GM12874 (cell line): ENCODE measurements around the gene OR2AE1.

ENCODE experiments used
- TF ChIP-seq, protein P1 (sequence below): IDR thresholded peaks from 2 replicates; pipeline ENCODE4 v1.5.1; 2011; ENCODE audit warnings: low read depth, mild to moderate bottlenecking, control low read depth, low read length, moderate library complexity; ENCODE audit not compliant: insufficient read depth

OR2AE1 gene

DNA sequence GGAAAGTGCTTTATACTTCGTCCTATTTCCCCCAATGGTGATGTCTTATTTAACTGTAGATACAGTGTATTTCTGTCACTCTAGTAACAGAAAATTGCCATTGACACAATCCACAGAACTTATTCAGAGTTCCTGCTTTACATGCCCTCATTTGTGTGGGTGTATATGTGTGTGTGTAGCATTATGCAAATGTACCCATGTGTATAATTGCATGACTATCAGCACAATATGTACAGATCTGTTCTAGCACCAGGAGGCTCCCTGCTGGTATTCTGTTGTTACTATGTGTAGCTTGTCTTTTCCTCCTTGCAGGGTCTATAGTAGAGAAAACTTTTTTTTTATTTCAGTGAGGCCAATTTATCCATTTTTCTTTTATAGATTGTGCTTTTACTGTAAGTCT is 32.5 kb downstream of the OR2AE1 start:
- TF ChIP-seq, protein P1, sequence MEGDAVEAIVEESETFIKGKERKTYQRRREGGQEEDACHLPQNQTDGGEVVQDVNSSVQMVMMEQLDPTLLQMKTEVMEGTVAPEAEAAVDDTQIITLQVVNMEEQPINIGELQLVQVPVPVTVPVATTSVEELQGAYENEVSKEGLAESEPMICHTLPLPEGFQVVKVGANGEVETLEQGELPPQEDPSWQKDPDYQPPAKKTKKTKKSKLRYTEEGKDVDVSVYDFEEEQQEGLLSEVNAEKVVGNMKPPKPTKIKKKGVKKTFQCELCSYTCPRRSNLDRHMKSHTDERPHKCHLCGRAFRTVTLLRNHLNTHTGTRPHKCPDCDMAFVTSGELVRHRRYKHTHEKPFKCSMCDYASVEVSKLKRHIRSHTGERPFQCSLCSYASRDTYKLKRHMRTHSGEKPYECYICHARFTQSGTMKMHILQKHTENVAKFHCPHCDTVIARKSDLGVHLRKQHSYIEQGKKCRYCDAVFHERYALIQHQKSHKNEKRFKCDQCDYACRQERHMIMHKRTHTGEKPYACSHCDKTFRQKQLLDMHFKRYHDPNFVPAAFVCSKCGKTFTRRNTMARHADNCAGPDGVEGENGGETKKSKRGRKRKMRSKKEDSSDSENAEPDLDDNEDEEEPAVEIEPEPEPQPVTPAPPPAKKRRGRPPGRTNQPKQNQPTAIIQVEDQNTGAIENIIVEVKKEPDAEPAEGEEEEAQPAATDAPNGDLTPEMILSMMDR, result no peak

DNA sequence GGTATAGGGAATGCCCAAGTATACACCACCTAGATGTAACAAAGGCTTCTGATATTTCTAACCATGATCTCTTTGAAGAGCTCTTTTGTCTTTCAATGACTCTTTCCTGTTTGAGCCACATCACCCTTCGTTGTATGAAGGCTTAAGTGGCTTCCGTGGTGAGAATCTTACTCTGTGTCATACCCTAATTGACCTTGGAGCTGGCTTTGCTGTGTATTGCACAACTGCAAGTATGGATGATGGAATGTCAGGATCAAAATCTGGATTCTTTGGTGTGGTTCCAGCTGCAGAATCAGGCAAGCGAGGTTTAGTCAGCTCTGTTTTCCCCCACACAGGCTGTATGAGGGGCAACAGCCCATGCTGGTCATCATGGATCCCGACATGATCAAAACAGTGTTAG is 33.0 kb downstream of the OR2AE1 start:
- TF ChIP-seq, protein P1, result no peak

DNA sequence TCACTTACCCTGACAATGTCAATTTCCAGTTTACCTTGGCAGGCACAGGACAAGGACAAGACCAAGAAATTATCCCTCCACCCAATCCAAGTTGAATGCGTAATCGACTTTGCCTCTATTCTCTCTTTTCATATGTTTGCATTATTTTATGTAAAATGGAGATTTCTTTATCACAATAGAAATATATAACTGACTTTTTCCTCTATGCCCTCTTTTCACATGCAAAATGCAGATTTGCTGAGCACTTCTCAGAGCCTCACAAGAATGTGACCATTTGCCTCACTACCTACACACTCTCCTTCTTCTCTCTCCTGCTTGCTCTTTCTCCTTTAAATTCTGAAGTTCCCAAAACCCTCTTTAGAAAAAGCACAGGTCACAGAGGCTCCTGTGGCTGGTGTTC is 33.9 kb downstream of the OR2AE1 start:
- TF ChIP-seq, protein P1, result no peak

DNA sequence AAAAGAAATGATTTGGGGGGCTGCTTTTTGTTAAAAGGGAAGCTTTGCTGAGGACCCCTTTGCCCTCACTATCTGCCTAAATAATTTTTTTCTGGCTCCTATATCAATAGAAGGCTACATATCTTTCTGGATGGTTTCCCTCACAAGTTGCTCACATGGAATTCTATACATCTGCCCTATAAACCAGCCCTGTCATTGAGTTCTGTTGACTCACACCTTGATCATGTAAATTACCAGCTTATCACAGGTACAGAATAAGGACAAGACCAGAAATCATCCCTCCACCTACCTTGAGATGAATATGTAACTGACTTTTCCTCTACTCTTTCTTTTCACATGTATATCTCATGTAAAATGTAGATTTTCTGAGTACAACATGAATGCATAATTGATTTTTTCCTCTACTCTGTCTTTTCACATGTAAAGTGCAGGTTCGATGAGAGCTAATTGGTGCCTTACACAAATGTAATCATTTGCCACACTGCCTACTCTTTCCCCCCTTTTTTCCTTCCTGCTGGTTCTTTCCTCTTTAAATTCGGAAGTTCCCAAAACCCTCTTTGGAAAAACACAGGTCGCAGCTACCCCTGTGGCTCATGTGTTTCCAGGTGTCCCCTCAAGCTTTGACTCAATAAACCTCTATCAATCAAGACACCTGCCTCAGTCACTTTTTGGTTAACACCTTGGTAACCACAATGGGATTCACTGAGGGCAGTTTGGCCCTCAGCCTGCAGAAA is 36.5 kb downstream of the OR2AE1 start:
- TF ChIP-seq, protein P1, result no peak

DNA sequence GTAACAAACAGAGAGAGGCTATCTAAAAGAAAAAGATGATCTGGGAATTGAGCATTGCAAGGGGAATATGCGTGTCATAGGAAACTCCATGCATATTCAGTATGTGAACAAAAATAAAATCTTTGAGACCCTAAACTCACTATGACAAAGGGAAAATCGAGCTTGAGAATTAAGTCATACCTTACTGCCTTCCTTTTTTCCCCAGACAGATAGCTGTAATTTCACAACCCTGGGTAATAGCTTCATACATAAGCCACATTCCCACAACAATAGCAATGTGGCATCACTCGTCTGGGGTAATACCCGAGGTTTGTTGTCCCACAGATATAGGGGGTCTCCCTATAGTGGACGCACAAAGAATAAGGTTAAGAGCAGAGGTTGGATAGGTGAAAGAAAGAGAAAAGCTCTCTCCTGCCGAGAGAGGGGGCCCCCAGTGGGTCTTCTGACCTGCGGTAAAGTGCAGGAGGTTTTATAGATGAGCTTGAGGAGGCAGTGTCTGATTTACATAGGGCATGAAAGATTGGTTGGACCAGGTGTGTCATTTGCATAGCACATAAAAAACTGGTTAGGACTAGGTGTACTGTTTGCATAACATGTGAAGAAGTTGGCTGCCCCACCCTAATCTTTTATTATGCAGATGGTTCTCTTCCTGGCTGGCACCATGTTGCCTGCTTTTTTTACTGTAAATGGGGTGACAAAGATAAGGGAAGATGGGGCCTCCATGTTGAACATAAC is 37.4 kb downstream of the OR2AE1 start:
- TF ChIP-seq, protein P1, result no peak

DNA sequence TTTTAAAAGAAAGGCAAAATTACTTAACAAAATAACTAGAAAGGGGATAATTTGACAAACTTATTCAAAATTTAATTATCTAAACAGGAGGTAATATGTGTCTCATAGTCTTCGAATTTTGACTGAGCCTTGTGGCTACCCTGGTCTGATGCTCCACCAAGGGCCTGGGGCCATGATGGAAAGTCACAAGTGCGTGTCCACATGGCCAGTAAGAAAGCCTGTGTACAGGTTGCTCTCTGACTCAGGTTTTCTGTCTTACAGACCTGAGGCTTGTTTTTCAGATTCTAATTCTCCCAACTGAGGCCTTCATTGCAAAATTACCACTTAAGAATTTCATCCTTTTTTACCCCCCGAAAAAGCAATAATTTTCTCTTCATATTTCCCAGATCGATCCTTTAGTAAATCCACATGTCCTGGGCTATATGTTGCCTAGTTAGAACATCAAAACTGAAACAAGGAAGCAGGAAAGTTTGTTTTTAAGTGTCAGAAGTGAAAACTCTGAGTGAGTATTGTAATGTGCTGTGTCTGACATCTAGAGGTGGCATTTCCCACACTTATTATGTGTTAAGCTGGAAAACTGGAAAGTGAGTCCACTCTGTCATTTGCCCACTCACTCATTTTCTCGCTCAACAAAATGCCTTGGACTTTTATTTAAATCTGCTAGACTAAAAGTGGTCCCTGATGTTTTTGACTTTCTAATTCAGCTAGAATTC is 39.0 kb downstream of the OR2AE1 start:
- TF ChIP-seq, protein P1, result no peak

DNA sequence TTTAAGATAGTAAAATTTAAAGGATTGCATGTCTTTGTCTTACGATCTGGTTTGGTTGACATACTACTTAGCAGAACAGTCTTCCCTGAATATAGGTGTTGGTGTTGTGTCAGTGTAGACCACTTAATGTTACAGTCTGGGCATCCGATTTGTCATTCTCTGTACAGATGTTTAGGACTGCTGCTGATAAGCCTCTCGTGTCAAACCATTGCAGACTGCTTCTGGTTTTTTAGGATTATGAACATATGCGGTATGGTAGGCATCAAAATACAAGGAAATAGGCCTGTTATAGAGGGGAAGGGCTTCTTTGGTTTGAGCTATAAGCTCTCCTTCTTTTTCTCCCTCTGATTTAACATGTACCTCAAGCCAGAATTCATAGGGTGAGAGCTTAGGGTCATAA is 41.6 kb downstream of the OR2AE1 start:
- TF ChIP-seq, protein P1, result no peak
